Tongue (tissue), 2 donors: ENCODE data around the gene CHTF18. TPM values are rescaled to one million over a fixed set of nuclear protein-coding genes. Genes with fewer than 3 reads are reported as not detected.

Experiments used
- DNase-seq: peaks from one replicate; pipeline ENCODE4 v3.0.0-alpha.2; 2015
- total RNA-seq: library from RNA; depleted of rRNA; stranded (reverse); fragments of >200 nt; gene quantifications from one replicate; pipeline ENCODE4 v1.2.3, GENCODE V29; 2014

Gene CHTF18
- total RNA-seq, 1 donor from 2014 or later = 14.9 TPM

GRCh38 chr16:760545-761343, 27.7 kb upstream of the CHTF18 start, which contains the start of gene MSLN:
MSLN (plus strand) TSS chr16:760734; CDS start chr16:762681, 1,947 bp downstream.
- no peak for DNase-seq

DNA sequence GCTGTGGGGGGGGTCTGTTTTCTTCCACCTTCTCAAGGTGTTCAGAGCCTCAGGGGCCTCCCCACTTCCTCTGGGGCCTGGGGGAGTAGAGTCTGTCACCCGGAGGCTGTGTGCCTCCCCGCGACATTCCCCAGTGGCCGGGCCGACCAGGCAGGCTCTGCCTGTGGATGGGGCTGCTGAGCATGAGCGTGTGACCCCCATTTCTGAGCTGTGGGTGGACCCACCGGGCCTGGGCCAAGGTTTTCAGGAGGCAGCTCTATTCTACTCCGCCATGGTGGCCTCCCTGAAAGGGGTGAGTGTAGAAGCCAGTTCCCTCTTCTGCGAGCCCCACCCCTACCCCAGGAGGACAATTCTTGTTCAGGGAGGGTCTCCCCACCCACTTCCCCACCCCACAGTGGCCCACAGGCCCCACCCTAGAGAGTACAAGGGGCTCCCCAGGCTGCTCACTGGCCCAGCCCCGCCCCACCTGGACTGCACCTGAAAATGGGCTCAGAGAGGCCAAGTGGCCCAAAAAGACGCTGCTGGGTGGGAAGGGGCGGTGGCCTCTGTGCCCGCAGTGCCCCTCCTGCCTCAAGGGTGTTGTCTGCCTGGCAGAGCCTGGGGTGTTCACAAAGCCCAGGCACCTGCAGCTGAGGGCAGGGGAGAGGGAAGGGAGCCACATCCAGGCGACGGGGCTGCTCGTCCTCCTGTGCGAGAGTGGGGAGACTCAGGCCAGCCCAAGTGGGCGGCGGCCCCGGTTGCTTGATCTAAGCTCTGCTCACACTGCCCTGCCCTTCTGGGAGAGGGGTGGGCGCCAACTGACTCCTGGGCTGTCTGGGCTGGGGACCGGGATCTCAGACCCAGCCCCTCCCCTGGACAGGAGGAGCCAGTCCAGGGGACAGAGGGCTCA, 26.6 kb upstream of the CHTF18 start:
- DNase-seq = no peak

DNA sequence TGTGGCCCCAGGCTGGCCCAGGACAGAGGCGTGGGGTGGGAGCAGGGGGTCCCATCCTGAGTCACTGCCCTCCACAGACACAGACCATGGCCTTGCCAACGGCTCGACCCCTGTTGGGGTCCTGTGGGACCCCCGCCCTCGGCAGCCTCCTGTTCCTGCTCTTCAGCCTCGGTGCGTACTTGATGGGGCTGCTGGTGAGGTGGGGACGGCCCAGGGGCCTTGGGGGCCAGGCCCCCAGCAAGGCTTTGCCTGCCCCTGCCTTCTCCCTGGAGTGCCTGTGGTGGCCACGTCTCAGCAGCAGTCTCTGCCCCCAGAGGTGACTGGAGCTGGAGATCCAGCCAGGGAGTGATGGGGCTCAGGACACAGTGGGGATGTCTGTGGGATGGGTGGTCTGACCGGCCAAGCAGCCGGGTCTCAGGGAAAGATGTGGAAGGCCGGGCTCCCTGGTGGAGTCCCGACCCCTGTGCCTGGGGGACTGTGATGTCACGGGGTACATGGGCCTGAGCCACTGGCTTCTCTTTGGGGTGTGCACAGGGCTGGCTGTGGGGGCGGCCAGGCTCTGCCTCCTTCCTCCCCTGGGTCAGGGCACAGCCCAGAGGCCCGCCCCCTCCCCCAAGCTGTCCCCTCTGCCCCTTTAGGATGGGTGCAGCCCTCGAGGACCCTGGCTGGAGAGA, 25.7 kb upstream of the CHTF18 start:
- no peak for DNase-seq

DNA sequence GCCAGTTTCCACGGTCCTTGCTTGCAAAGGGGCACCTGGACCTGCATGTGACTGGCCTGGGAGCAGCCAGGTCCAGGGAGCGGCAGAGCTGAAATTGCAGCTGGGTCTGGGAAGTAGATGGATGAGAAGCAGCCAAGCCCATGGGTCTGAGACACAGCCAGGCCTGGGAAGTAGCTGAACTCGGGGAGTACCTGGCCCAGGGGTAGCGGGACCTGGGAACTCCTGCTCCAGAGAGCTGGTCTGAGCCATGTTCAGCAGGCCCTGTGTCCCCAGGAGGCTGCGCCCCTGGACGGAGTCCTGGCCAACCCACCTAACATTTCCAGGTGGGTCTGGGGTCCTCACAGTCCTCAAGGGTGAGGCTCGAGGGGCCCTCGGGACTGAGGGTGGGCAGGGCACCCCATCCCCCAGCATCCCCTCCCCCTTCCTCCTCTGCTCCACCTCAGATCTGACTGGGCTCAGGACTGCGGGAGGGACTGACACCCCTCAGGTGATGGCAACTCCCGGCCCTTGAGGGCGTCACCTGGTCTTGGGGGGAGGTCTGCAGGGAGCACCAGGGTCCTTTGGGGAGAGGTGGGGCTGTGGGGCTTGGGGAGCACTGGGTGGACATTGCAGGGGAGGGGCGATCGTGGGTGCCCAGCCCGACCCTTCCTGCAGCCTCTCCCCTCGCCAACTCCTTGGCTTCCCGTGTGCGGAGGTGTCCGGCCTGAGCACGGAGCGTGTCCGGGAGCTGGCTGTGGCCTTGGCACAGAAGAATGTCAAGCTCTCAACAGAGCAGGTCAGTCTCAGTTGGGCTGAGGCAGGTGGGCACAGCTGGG, 24.8 kb upstream of the CHTF18 start:
- no peak for DNase-seq

DNA sequence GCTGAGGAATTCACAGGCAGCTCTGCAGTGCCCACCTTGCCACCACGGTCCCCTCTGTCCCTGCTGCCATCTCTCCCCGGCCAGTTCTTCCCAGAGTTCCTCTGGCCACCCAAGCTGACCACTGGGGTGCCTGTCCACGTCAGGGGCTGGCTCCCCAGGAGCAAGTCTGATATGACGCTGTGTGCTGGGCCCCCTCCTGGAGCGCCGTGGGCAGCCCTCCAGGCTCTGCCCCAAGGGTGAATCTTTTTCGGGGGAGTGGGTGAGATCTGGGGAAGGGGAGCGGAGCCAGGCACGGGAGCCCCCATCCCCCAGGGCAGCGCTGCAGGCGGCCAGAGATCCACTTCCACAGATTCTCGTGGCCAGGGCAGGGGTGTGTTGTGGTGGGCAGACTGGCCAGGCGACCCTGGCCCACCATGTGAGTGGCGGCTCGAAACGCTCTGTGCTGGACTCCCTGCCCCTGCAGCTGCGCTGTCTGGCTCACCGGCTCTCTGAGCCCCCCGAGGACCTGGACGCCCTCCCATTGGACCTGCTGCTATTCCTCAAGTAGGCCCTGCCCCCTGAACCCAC, 24.2 kb upstream of the CHTF18 start:
- no peak for DNase-seq

GRCh38 chr16:764848-765487, 23.5 kb upstream of the CHTF18 start:
- no peak for DNase-seq

DNA sequence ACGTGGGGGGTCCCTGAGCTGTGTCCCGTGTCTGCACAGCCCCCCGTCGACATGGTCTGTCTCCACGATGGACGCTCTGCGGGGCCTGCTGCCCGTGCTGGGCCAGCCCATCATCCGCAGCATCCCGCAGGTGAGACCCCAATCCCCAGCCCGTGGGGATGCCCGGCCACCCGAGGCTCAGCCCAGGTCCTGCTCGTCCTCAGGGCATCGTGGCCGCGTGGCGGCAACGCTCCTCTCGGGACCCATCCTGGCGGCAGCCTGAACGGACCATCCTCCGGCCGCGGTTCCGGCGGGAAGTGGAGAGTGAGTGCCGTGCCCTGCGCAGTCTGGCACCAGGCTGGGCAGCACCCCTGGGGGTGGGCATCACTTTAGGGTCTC, 22.9 kb upstream of the CHTF18 start:
- no peak for DNase-seq

GRCh38 chr16:766008-766819, 22.2 kb upstream of the CHTF18 start:
- no peak for DNase-seq

- no peak for DNase-seq
These were observed 21.4 kb upstream of the CHTF18 start for GRCh38 chr16:766820-767640.

- no peak for DNase-seq
These were observed 20.6 kb upstream of the CHTF18 start for GRCh38 chr16:767743-768235.

- no peak for DNase-seq
These were observed 20.0 kb upstream of the CHTF18 start for GRCh38 chr16:768428-768827.

GRCh38 chr16:769184-769784, 19.1 kb upstream of the CHTF18 start:
- no peak for DNase-seq

DNA sequence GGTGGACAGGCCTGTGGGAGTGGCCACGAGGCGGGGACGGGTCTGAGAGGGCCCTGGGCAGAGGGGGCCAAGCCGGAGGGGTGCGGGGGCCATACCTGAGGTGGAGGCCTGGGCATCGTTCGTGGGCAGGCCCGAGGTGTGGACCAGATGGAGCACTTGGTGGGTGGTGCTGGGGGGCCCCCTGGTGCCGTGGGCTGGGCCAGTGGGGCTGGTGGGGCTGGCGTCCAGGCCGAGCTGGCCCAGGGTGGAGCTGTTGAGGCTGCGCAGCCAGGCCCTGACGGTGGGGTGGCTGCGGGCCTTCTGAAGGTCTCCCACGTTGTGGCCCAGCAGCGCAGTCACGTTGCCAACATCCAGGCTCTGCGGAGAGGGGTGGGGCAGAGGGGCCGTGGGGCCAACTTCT, 18.5 kb upstream of the CHTF18 start:
- DNase-seq = no peak

DNA sequence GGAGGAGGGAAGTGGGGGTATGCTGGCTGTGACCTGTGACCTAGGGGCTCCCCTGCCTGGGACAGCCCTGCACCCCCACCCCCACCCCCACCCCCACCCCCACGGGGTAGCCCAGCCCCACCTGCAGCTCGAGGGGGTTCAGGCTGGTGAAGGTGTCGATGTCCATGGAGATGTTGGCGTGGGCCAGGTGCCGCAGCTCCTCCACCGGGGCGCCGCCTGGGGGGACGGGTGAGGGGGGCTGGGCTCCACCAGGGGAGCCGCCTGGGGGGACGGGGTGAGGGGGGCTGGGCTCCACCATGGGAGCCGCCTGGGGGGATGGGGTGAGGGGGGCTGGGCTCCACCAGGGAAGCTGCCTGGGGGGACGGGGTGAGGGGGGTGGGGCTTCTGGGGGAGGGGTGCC, 18.0 kb upstream of the CHTF18 start:
- no peak for DNase-seq

GRCh38 chr16:772959-773358, 15.5 kb upstream of the CHTF18 start:
- DNase-seq = no peak

DNA sequence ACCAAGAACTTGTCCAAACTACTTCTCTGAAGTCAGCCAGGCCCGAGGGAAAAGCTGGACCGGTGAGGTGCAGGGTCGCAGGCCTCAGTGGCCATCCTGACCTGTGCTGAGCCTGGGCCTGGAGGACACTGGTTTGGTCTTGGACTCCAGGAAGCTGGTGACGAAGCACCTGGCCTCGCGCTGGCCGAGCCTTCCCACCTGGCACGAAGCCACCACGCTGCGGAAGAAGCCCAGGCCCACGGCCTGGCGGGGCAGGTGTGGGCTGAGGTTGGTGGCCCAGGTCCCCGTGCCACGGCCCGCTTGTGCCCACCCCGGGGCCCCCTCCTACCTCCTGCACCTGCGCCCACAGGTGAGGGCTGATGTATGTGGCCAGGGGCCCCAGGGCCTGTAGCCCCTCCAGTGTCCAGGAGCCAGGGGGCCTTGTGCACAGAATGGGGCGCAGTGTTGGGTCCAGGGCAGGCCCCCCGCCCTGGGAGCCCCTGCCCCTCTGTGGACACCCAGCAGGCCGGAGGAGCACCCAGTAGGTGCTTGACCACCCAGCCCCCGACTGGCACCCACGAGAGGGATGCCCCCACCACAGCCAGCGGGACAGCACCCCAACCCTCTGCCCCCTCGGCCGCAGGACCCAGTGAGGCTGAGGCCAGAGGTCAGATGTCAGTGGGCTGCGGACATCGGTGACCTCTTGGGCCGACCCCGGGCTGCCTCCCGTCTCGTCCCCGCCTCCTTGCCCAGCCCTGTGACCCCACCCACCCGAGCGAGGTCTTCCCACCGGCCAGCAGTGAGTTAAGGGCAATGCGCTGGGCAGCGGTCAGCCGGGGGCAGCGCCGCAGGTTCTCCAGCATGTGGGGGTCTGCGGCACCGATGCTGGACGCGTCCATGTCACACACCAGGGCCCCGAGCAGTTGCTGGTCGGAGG, 14.1 kb upstream of the CHTF18 start:
- DNase-seq = no peak

GRCh38 chr16:775236-775796, 13.1 kb upstream of the CHTF18 start:
- no peak for DNase-seq
